Smooth muscle cell (in vitro differentiated cells): ENCODE results near the gene TMUB1. TPM values are rescaled to one million over a fixed set of nuclear protein-coding genes. Genes with fewer than 3 reads are reported as not detected.

Source experiments
- DNase-seq: peaks from one replicate; lab custom pipeline; 2025; ENCODE audit not compliant: unreplicated experiment; lab: John Stamatoyannopoulos, UW
- H2AFZ ChIP-seq: fragments of 200-600 bp; sonication (generic); 2 replicates; pipeline ENCODE4 v1.6.0; 2016; ENCODE audit warnings: antibody characterized with exemption, low read depth, mild to moderate bottlenecking
- H3F3A ChIP-seq: fragments of 200-600 bp; sonication (generic); 2 replicates; pipeline ENCODE4 v1.6.0; 2017; ENCODE audit warnings: antibody characterized with exemption, low read depth
- H3K27ac ChIP-seq: fragments of 200-600 bp; sonication (generic); 2 replicates; pipeline ENCODE4 v1.5.1; 2016; ENCODE audit warnings: low read depth, mild to moderate bottlenecking
- H3K27me3 ChIP-seq: fragments of 200-600 bp; sonication (generic); 2 replicates; pipeline ENCODE4 v1.6.1; 2016; ENCODE audit warnings: low read depth, mild to moderate bottlenecking
- H3K36me3 ChIP-seq: fragments of 200-600 bp; sonication (generic); 2 replicates; pipeline ENCODE4 v1.5.1; 2016; ENCODE audit warnings: low read depth
- H3K4me1 ChIP-seq: fragments of 200-600 bp; sonication (generic); 2 replicates; pipeline ENCODE4 v1.5.1; 2016; ENCODE audit warnings: low read depth
- H3K4me2 ChIP-seq: fragments of 200-600 bp; sonication (generic); 2 replicates; pipeline ENCODE4 v1.6.0; 2016; ENCODE audit warnings: mild to moderate bottlenecking
- H3K4me3 ChIP-seq: fragments of 200-600 bp; sonication (generic); 2 replicates; pipeline ENCODE4 v1.5.1; 2016; ENCODE audit warnings: mild to moderate bottlenecking
- H3K79me2 ChIP-seq: fragments of 200-600 bp; sonication (generic); 2 replicates; pipeline ENCODE4 v1.6.0; 2016; ENCODE audit warnings: low read depth, mild to moderate bottlenecking
- H3K9ac ChIP-seq: fragments of 200-600 bp; sonication (generic); 2 replicates; pipeline ENCODE4 v1.6.0; 2016; ENCODE audit warnings: low read depth
- H3K9me3 ChIP-seq: fragments of 200-600 bp; sonication (generic); replicated peaks from 2 replicates; pipeline ENCODE4 v1.5.1; 2016; ENCODE audit warnings: low read depth
- H4K20me1 ChIP-seq: fragments of 200-600 bp; sonication (generic); 2 replicates; pipeline ENCODE4 v1.6.0; 2016; ENCODE audit warnings: low read depth
- CTCF ChIP-seq: fragments of 200-600 bp; sonication (generic); IDR thresholded peaks from 2 replicates; pipeline ENCODE4 v1.5.1; 2017; ENCODE audit warnings: borderline replicate concordance, mild to moderate bottlenecking, antibody characterized with exemption; ENCODE audit not compliant: insufficient read depth, poor library complexity, severe bottlenecking
- WGBS: methylation state at CpG from one replicate; pipeline ENCODE4 v1.1.7; 2016; ENCODE audit warnings: low lambda C conversion rate; 5-methylcytosine and 5-hydroxymethylcytosine counted together
- polyA plus RNA-seq: library from polyadenylated mRNA; unstranded; fragments of >200 nt; fragmentation: Nextera tagmentation; extraction: Ambion mirVana; gene quantifications from 2 replicates; pipeline ENCODE4 v1.2.1, GENCODE V29; 2016
- total RNA-seq: library from RNA; depleted of rRNA; stranded (reverse); fragments of >200 nt; gene quantifications from 2 replicates; pipeline ENCODE4 v1.2.3, GENCODE V29; 2014

TMUB1 gene
- total and polyA plus RNA-seq, 2 experiments from 2014 or later, result 35.9 to 69.8 TPM

- Histone ChIP-seq H3K27me3 (no peaks in the 10 kb centered on the region), H3K4me2 (no peak overlapping the region), H3F3A (peaks cover 3% of the 10 kb centered on the region), H2AFZ (no peak overlapping the region), H3K4me1 (no peaks in the 10 kb centered on the region), H3K9me3 (no peaks in the 10 kb centered on the region), H3K27ac (no peak overlapping the region), H3K4me3 (no peak overlapping the region), H4K20me1 (peaks cover 89% of the 10 kb centered on the region), H3K79me2 (peaks cover 9% of the 10 kb centered on the region), H3K9ac (no peak overlapping the region), H3K36me3 (no peaks in the 10 kb centered on the region)
- TF ChIP-seq CTCF, result no peak
- DNase-seq, result no peak
- 92% methylated on average over 27 of the region's 30 CpGs for WGBS
Measured at GRCh38 chr7:151121380-151122170, 38.3 kb upstream of the TMUB1 start.

- Histone ChIP-seq H3K9me3 (no peaks in the 10 kb centered on the region), H4K20me1 (peaks cover 89% of the 10 kb centered on the region), H3K4me1 (no peaks in the 10 kb centered on the region), H3K27me3 (no peaks in the 10 kb centered on the region), H3K27ac (no peak overlapping the region), H3K9ac (no peak overlapping the region), H3K79me2 (peaks cover 16% of the 10 kb centered on the region), H3K36me3 (no peaks in the 10 kb centered on the region), H3K4me3 (no peak overlapping the region), H2AFZ (no peak overlapping the region), H3F3A (peaks cover 3% of the 10 kb centered on the region), H3K4me2 (no peak overlapping the region)
- TF ChIP-seq CTCF, result no peak
- 94% methylated on average over 20 of the region's 22 CpGs for WGBS
- DNase-seq, result no peak
Measured at GRCh38 chr7:151120896-151121295, 37.6 kb upstream of the TMUB1 start.

GRCh38 chr7:151119902-151120301, 36.6 kb upstream of the TMUB1 start:
- no peak for TF ChIP-seq CTCF
- H3K27ac ChIP-seq, result no peak overlapping the region
- 97% methylated on average over 25 of the region's 27 CpGs for WGBS
- H3K36me3 ChIP-seq, result no peaks in the 10 kb centered on the region
- peaks cover 84% of the 10 kb centered on the region for H4K20me1 ChIP-seq
- H3K9ac ChIP-seq, result no peak overlapping the region
- no peak overlapping the region for H2AFZ ChIP-seq
- H3K79me2 ChIP-seq, result peaks cover 20% of the 10 kb centered on the region
- H3K4me1 ChIP-seq, result no peaks in the 10 kb centered on the region
- peaks cover under 1% of the 10 kb centered on the region for H3F3A ChIP-seq
- H3K27me3 ChIP-seq, result no peaks in the 10 kb centered on the region
- DNase-seq, result no peak
- no peaks in the 10 kb centered on the region for H3K9me3 ChIP-seq
- H3K4me3 ChIP-seq, result no peak overlapping the region
- H3K4me2 ChIP-seq, result no peak overlapping the region

GRCh38 chr7:151119055-151119415, 35.7 kb upstream of the TMUB1 start:
- Histone ChIP-seq H3K4me3 (no peak overlapping the region), H3K36me3 (no peaks in the 10 kb centered on the region), H3F3A (no peaks in the 10 kb centered on the region), H4K20me1 (peaks cover 80% of the 10 kb centered on the region), H3K4me1 (peaks cover 3% of the 10 kb centered on the region), H3K27ac (no peak overlapping the region), H3K9me3 (no peaks in the 10 kb centered on the region), H3K4me2 (no peak overlapping the region), H3K9ac (no peak overlapping the region), H3K27me3 (no peaks in the 10 kb centered on the region), H3K79me2 (peaks cover 20% of the 10 kb centered on the region), H2AFZ (no peak overlapping the region)
- no peak for TF ChIP-seq CTCF
- 99% methylated on average over 13 of the region's 13 CpGs for WGBS
- no peak for DNase-seq
